ENCODE measurements around the gene SHISAL2B.

GRCh38 chr5:64749385-64749784 lies 59.1 kb downstream of the SHISAL2B start:
- TF ChIP-seq, protein P1, sequence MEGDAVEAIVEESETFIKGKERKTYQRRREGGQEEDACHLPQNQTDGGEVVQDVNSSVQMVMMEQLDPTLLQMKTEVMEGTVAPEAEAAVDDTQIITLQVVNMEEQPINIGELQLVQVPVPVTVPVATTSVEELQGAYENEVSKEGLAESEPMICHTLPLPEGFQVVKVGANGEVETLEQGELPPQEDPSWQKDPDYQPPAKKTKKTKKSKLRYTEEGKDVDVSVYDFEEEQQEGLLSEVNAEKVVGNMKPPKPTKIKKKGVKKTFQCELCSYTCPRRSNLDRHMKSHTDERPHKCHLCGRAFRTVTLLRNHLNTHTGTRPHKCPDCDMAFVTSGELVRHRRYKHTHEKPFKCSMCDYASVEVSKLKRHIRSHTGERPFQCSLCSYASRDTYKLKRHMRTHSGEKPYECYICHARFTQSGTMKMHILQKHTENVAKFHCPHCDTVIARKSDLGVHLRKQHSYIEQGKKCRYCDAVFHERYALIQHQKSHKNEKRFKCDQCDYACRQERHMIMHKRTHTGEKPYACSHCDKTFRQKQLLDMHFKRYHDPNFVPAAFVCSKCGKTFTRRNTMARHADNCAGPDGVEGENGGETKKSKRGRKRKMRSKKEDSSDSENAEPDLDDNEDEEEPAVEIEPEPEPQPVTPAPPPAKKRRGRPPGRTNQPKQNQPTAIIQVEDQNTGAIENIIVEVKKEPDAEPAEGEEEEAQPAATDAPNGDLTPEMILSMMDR (IDR thresholded peaks at IDR 0.05) = no peak
- TF ChIP-seq POLR2A (IDR thresholded peaks at IDR 0.05) = no peak
- TF ChIP-seq EP300 (IDR thresholded peaks at IDR 0.05) = no peak

All from ovary (tissue), 3 donors.